Spleen (tissue), 11 donors: Measurements from ENCODE around the gene GPR35. TPM values are rescaled to one million over a fixed set of nuclear protein-coding genes. Genes with fewer than 3 reads are reported as not detected.

Source experiments
- DNase-seq: peaks from one replicate; pipeline ENCODE4 v3.0.0-alpha.2; 2020
- H3K27ac ChIP-seq, 8 donors: fragments of 200-600 bp; sonication (generic) in 7 of 8; 1 replicate in 4 of 8; 2 replicates in 4 of 8; pipeline versions ENCODE4 v1.5.0 to v1.8.0; 2016 to 2021; ENCODE audit warnings: inconsistent platforms in 4 of 8, mild to moderate bottlenecking in 4 of 8, moderate library complexity in 1 of 8
- H3K27me3 ChIP-seq, 7 donors: fragments of 200-600 bp; sonication (generic) in 6 of 7; replicated peaks in 1 of 7; 1 replicate in 4 of 7; 2 replicates in 3 of 7; pipeline versions ENCODE4 v1.5.0 to v1.8.0; 2016 to 2021; ENCODE audit warnings: inconsistent platforms in 3 of 7, mild to moderate bottlenecking in 1 of 7
- H3K36me3 ChIP-seq, 6 donors: fragments of 200-600 bp; sonication (generic) in 5 of 6; 1 replicate in 4 of 6; 2 replicates in 2 of 6; pipeline versions ENCODE4 v1.5.0 to v1.8.0; 2016 to 2021; ENCODE audit warnings: inconsistent platforms in 2 of 6
- H3K4me1 ChIP-seq, 6 donors: fragments of 200-600 bp; sonication (generic) in 5 of 6; 1 replicate in 3 of 6; 2 replicates in 3 of 6; pipeline versions ENCODE4 v1.5.0 to v1.8.0; 2016 to 2021; ENCODE audit warnings: inconsistent platforms in 3 of 6
- H3K4me3 ChIP-seq, 8 donors: fragments of 200-600 bp; sonication (generic) in 7 of 8; 1 replicate in 4 of 8; 2 replicates in 4 of 8; pipeline versions ENCODE4 v1.5.0 to v1.8.0; 2016 to 2021; ENCODE audit warnings: inconsistent platforms in 4 of 8, mild to moderate bottlenecking in 4 of 8, moderate library complexity in 2 of 8
- H3K9me3 ChIP-seq, 8 donors: fragments of 200-600 bp; sonication (generic) in 7 of 8; 1 replicate in 4 of 8; 2 replicates in 4 of 8; pipeline versions ENCODE4 v1.5.0 to v1.8.0; 2016 to 2021; ENCODE audit warnings: inconsistent platforms in 4 of 8
- CTCF ChIP-seq, 11 experiments: fragments of 200-600 bp in 7 of 11; fragments of 450-650 bp in 4 of 11; sonication (generic) in 4 of 11; IDR thresholded peaks in 8 of 11; conservative IDR thresholded peaks in 3 of 11; 1 replicate in 7 of 11; 2 replicates in 4 of 11; pipeline versions ENCODE4 v1.4.0 to v1.8.0; 2016 to 2021; ENCODE audit warnings: antibody characterized with exemption in 11 of 11, inconsistent platforms in 4 of 11, mild to moderate bottlenecking in 1 of 11
- POLR2A ChIP-seq, 3 donors: fragments of 450-650 bp; IDR thresholded peaks; one replicate each; pipeline ENCODE4 v1.5.1; 2017; ENCODE audit warnings: antibody characterized with exemption in 3 of 3, mild to moderate bottlenecking in 1 of 3
- POLR2AphosphoS5 ChIP-seq, 3 donors: sonication (generic); formaldehyde crosslinking; IDR thresholded peaks; one replicate each; pipeline ENCODE4 v1.5.1; 2017; ENCODE audit warnings: antibody characterized with exemption in 3 of 3
- WGBS, 5 donors: extraction: QIAGEN DNeasy Blood & Tissue Kit in 3 of 5; methylation state at CpG; one replicate each; pipeline versions ENCODE4 v1.1.5 to v1.1.7; 2013 to 2018; 5-methylcytosine and 5-hydroxymethylcytosine counted together
- intact Hi-C: fragments of 100-400 bp; cut with DNase I; formaldehyde crosslinking; loops from one replicate; pipeline ENCODE4 v1.15.0; 2023; ENCODE audit warnings: low total_unique reads
- polyA plus RNA-seq, 3 donors: library from polyadenylated mRNA; stranded (reverse); fragments of 200-250 nt; gene quantifications; one replicate each; pipeline ENCODE4 v1.2.1, GENCODE V29; 2013
- total RNA-seq, 7 donors: library from RNA; depleted of rRNA in 3 of 7; stranded (reverse); fragments of >200 nt in 3 of 7; fragmentation: NEBNext Ultra II Directional in 4 of 7; extraction: Animal tissue kit (Norgen Biotek cat#: 25700) in 4 of 7; gene quantifications; one replicate each; pipeline versions ENCODE4 v1.1.0 to v1.2.1, GENCODE V29; 2016 to 2021
- donor health status: healthy with polysubstance abuse.
- donor health status: DM: no; HTN: no; CAD: no; lungs with moderate emphysema.
- donor health status: DM: no; HTN: no; CAD: no.
- donor health status: Bipolar disorder and iron deficiency.
- donor health status: healthy.
- donor health status: DM: no; HTN: no; CAD: no.
- donor health status: DM: yes; HTN: yes; CAD: no.

Gene GPR35
- total and polyA plus RNA-seq, 10 donors, result 7.4 to 25.3 (median 18.3) TPM

- TF ChIP-seq POLR2A (IDR thresholded peaks at IDR 0.05) (no peak), CTCF (IDR thresholded peaks at IDR 0.05 in 8 of 11, conservative IDR thresholded peaks at IDR 0.05 in 3 of 11) (no peak), POLR2AphosphoS5 (IDR thresholded peaks at IDR 0.05) (no peak)
- intact Hi-C loops, result no loop called here
- H3K27me3 ChIP-seq, result peaks cover 0 to 64% (median 22%) of the 10 kb centered on the region in 7 donors
- 84 to 95% (median 92%) methylated on average over 14 to 15 of the region's 15 CpGs for WGBS, 5 donors
- peaks cover 0 to 2% (median 0%) of the 10 kb centered on the region in 8 donors for H3K9me3 ChIP-seq
- H3K36me3 ChIP-seq, result no peaks in the 10 kb centered on the region
- DNase-seq, result no peak
- no peaks in the 10 kb centered on the region for H3K4me1 ChIP-seq
- no peak overlapping the region for H3K27ac ChIP-seq
- no peak overlapping the region for H3K4me3 ChIP-seq
Measured at GRCh38 chr2:240643811-240644150, 18.5 kb downstream of the GPR35 start.

GRCh38 chr2:240644171-240644651, 18.9 kb downstream of the GPR35 start:
- Histone ChIP-seq H3K4me1 (no peaks in the 10 kb centered on the region), H3K4me3 (no peak overlapping the region), H3K36me3 (no peaks in the 10 kb centered on the region), H3K9me3 (peaks cover 0 to 2% (median 0%) of the 10 kb centered on the region in 8 donors), H3K27me3 (peaks cover 0 to 69% (median 24%) of the 10 kb centered on the region in 7 donors), H3K27ac (no peak overlapping the region)
- TF ChIP-seq POLR2A (IDR thresholded peaks at IDR 0.05), result no peak
- TF ChIP-seq POLR2AphosphoS5 (IDR thresholded peaks at IDR 0.05), result no peak
- no peak for TF ChIP-seq CTCF (IDR thresholded peaks at IDR 0.05 in 8 of 11, conservative IDR thresholded peaks at IDR 0.05 in 3 of 11)
- intact Hi-C loops, result no loop called here
- no peak for DNase-seq
- 70 to 76% (median 71%) methylated on average over 14 of the region's 14 CpGs for WGBS, 5 donors

- H3K9me3 ChIP-seq, result no peaks in the 10 kb centered on the region
- 47 to 61% (median 52%) methylated on average over 7 to 8 of the region's 8 CpGs for WGBS, 5 donors
- H3K4me1 ChIP-seq, result no peaks in the 10 kb centered on the region
- no peaks in the 10 kb centered on the region for H3K36me3 ChIP-seq
- peaks cover 0 to 71% (median 24%) of the 10 kb centered on the region in 7 donors for H3K27me3 ChIP-seq
- no peak for DNase-seq
- H3K4me3 ChIP-seq, result no peak overlapping the region
- no peak for TF ChIP-seq POLR2AphosphoS5 (IDR thresholded peaks at IDR 0.05)
- no peak for TF ChIP-seq POLR2A (IDR thresholded peaks at IDR 0.05)
- no peak for TF ChIP-seq CTCF (IDR thresholded peaks at IDR 0.05 in 8 of 11, conservative IDR thresholded peaks at IDR 0.05 in 3 of 11)
- H3K27ac ChIP-seq, result no peak overlapping the region
- intact Hi-C loops, result no loop called here
Measured at GRCh38 chr2:240644859-240645301, 19.6 kb downstream of the GPR35 start.

- 80 to 92% (median 89%) methylated on average over 5 to 10 of the region's 10 CpGs for WGBS, 5 donors
- Histone ChIP-seq H3K36me3 (no peaks in the 10 kb centered on the region), H3K4me1 (no peaks in the 10 kb centered on the region), H3K9me3 (no peaks in the 10 kb centered on the region), H3K27me3 (peaks cover 0 to 74% (median 28%) of the 10 kb centered on the region in 7 donors), H3K4me3 (no peak overlapping the region), H3K27ac (no peak overlapping the region)
- no peak for DNase-seq
- intact Hi-C loops, result no loop called here
- no peak for TF ChIP-seq POLR2A (IDR thresholded peaks at IDR 0.05)
- TF ChIP-seq CTCF (IDR thresholded peaks at IDR 0.05 in 8 of 11, conservative IDR thresholded peaks at IDR 0.05 in 3 of 11), result no peak
- no peak for TF ChIP-seq POLR2AphosphoS5 (IDR thresholded peaks at IDR 0.05)
Measured at GRCh38 chr2:240645346-240645745, 20.1 kb downstream of the GPR35 start.
